GM21515 (cell line): ENCODE data around the gene MYO18B.

Experiments used
- ATAC-seq: cut with Tn5 transposase; IDR thresholded peaks from one replicate; pipeline ENCODE4 v1.9.1; 2021; ENCODE audit not compliant: unreplicated experiment

The MYO18B gene

DNA sequence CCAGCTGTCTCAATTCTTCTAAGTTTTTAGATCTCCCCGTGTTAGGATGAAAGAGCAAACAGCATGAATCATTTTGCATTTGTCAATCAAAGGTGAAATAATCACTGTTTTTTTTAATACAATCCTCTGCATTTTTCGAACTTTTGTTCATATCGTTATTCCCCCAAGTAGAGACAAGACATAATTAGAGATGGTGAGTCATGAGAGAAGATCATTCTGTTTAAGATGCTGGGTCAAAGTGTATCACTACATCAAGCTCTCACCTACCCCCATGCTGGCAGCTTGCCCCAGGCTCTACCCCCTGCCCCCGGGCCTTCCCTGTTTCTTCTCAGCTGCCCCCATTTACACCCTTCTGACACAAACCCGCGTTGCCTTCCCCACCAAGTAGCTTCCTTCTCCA, 30.5 kb upstream of the MYO18B start:
- ATAC-seq: no peak

- ATAC-seq: no peak
These were observed 29.2 kb upstream of the MYO18B start for GRCh38 chr22:25712661-25713400.

- ATAC-seq: no peak
These were observed 27.9 kb upstream of the MYO18B start for GRCh38 chr22:25714070-25714469.

- no peak for ATAC-seq
These were observed 27.2 kb upstream of the MYO18B start for GRCh38 chr22:25714739-25715138.

- ATAC-seq: no peak
These were observed 25.4 kb upstream of the MYO18B start for GRCh38 chr22:25716637-25717036.

DNA sequence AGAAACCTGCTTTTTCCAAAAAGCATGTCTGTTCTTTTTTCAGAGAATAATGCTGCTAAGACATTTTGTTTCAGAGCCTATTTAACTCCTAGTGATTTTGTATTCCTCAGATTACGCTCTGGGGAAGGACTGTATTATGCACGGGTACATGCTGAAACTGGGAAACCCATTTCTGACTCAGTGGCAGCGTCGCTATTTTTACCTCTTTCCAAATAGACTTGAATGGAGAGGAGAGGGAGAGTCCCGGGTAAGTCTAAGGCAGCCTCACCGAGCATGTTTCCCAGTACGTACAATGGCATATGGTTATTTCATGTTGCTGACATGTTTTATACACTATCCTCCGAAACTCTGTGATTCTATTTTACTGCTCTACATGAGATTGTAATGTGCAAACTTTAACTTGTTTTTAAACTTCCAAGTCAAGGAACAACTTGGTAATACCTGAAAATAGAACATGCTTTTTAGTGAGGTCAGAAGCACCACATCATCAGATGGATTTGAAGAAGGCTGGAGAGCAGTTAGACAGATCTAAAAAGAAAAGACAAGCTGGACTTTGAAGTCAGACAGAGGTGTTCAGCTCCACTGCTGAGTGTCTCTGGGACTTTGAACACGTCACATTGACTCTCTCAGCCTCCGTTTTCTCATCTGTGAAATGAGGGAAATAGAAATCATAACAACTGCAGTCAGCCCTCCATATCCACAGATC, 23.7 kb upstream of the MYO18B start:
- no peak for ATAC-seq

GRCh38 chr22:25722223-25722622, 19.8 kb upstream of the MYO18B start:
- no peak for ATAC-seq

- ATAC-seq: no peak
These were observed 19.4 kb upstream of the MYO18B start for GRCh38 chr22:25722626-25723025.

GRCh38 chr22:25726241-25726640, 15.7 kb upstream of the MYO18B start:
- ATAC-seq: no peak

DNA sequence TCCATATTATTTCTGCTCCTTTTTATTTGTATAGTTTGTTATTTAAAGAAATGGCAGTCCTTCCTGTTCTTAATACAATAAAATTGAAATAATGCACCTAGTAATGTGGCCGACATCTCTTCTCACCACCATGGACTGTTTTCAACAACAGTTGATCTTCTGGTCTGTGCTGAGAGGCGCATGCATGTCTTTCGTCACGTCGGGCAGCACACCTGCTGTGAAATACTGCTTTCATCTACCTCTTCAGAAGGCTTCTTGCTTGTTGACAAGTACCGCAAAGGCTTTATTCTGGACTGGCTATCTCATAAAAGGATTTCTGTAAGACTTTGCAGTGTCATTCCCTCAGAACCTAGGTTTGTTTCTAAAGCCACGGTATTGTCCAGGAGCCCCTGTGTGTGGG, 13.9 kb upstream of the MYO18B start:
- no peak for ATAC-seq

DNA sequence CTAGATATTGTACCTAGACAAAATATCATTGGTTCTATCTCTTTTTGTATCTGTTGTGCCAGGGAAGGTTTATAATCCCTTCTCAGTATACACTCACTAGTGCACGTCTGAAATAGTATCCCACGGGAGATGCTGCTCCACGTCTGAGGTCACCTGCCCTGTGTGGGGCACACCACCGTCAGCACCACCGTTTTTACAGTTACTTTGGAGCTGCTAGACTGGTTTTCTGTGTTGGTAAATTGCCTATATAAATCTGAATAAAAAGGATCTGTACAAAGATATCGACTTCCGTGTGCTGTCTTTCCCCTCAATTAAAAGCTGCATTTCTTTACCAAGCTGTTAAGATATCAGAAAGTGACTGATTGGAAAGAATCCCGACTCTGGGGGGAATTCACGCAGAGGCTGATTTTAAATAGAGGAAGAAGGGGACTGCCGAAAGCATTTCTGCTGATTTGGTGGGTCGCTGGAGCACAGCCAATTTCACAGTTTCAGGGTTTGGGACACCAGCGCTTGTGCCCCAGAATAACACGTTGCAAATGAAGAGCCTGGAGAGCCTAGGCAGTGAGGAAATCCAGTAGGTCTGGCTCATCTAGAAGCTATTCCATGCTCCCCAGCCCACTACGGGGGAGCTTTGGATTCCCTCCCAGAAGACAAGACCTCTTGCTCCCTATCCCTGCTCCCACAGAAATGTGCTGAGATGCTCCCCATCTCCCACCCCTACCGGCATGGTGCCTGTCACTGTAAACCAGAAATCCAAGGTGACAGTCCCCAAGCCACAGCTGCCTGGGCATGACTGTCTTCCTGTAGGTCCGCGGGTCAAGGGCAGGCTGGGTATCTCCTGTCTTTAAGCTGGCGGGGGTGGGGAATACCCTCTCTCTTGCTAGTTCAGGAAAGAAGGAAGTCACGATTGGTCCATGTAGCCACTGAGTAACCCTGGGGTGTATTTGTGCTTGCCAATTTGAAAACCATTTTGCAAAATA, 12.7 kb upstream of the MYO18B start:
- no peak for ATAC-seq

GRCh38 chr22:25735650-25736049, 6.3 kb upstream of the MYO18B start:
- no peak for ATAC-seq

DNA sequence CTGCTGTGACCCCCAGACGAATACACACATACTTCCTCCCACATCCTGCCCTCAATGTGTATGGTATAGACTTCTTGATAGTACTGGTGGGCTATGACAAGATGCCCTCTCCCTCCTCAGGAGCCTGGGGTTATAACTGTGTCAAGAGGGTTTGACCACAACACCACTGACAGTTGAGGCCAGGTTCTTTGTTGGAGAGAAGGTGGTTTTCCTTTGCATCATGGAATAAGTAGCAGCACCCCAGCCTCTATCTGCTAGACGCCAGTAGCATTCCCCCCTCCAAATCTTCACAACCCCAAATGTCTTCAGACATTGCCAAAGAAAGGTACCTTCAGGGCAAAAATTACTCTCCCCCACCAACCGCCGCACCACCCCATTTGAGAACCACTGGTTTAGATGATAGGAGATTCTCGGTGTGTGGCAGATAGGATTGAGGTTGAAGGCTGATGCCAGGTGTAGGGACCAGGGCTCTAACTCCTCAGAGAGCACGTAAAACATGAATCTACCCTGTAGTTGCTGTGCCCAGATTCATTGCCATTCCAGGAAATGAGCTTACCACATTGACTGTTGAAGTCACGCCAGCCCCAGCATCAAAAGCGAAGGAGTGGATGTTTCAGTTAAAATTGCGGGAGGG, 5.5 kb upstream of the MYO18B start:
- ATAC-seq: no peak

DNA sequence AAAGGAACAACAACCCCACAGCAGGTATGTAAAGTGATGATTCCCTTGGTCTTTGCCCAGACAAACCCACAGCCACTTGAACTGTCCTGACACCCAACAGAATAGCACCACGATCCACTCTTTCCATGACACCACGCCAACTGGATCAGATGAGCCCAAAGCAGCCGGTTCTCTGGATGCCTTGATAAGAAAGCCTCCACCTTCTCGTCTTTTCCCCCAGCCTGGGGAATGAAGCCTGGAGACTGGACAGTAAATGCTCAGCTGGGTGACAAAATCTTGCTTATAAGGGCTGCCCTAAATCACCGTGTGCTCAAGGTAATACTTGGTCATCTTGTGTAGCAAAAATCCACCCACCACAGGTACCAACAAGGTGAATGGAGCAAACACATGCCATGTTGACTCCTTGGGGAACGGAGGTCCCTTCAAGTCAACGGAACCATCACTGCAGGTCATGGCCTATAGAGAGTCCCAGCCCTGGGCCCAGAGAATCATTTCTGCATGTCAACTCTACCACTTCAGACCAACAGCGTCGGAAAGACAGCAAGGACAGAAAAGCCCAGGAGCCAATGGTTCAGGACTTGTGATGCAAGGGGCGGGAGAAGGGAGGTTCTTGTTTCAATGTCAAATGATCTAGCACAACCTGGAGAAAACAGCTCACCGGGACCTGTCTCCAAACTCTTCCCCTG, 2.2 kb upstream of the MYO18B start:
- ATAC-seq: no peak

DNA sequence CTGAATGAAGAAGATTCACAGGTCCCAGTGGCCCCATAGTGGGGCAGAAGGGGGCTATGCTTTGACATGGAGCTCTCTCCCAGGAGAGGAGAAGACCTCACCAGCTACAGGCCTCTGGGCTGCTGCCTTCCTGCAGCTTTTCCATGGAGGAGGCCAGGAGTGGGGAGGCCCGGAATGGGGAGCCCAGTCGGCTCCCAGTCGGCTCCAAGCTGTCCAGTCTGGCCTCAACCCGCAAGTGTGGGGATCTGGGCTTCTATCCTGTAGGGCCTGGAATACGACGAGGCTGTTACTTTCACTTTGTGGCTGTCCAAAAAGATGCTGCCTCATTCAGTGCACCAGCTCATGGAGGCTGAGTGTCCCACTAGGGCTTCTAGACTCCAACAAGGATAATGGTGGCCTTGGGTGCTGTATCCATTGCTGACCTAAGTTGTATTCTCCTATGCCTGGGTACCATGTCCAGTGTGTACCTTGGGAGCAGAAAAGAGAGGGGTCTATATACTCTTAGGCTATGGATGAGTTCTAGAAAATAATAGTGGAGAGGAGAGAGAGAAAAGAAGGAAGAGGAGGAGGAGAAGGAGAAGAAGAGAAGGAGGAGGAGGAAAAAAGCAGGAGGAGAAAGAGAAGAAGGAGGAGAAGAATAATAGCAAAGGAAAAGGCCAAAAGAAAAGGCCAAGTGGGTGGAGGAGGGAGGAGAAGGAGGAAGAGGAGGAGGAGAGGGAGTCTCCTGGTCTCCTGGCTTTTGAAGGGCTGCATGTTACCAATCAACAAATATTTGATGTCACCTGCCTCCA, 1.1 kb downstream of the MYO18B start:
- no peak for ATAC-seq

- no peak for ATAC-seq
These were observed 2.7 kb downstream of the MYO18B start for GRCh38 chr22:25744694-25745093.

DNA sequence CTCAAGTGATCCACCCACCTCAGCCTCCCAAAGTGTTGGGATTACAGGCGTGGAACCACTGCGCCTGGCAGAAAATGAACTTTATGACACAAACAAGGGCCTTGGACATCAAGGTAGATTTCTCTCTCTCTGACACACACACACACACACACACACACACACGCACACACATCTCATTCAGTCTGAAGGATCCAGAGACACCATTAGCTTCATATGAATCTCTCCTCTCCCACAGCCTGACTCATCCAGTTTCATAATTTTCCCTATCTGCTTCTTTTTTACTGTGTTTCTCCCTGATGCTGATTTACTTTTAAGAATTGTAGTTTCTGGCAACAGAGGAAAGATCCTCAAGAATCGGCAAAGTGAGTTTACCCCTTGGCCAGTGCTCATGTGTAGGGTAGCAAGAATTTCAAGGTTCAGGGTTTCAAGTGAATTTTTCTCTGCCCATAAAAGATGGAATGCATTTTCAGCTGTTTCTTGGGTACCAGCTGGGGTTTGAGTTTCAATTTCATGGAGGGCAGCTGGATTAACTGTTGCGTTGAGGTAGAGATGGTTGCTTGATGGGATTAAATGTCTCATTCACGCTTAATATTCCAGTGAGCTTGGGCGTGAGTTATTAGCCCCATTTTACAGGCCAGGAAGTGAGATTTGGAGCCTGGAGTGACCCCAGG, 3.5 kb downstream of the MYO18B start:
- ATAC-seq: no peak

- ATAC-seq: no peak
These were observed 4.0 kb downstream of the MYO18B start for GRCh38 chr22:25746012-25746373.

DNA sequence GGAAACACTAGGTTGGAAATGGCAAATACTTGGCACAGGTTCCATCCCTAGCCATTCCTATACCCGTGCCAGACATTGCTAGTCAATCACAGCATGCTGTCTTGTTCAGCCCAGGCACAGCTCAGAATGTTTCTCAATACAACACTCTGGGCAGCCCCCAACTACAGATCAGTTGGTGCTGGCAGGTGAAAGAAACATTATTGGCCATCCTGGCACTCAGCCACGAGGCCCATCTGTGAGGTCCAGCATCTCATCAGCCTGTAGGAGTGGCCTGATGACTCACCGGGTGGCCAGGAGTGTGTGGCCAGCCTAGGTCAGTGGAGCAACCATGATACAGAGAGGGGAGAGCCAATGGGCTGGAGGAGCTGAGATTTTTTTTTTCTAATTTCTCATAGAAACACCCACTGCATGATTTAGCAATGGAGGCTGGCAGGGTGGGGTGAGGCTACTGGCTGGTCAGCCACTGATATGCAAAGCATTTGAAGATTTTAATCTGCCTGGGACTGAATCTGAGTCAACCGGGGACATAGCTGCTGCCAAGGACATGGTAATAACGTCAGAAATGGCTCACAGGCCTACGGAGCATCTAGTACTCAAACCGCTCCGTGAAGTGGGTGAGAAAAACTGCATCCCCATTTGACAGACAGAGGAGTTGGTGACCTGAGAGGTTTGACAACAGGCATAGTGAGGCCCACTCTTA, 5.4 kb downstream of the MYO18B start:
- ATAC-seq: no peak
